ENCODE results near the gene ATXN10. TPM values are rescaled to one million over a fixed set of nuclear protein-coding genes. Genes with fewer than 3 reads are reported as not detected.
A peak's percentile ranks its signal among the peaks of the same experiment; 100 is the strongest.
"Not testable (repeated sequence)": the region's sequence is repeated elsewhere in the genome, so short reads cannot be mapped to it uniquely, and the experiment has no call there.

The ATXN10 gene
- total RNA-seq, 4 donors from 2014 or later = 79.0 to 152 (median 88.3) TPM

DNA sequence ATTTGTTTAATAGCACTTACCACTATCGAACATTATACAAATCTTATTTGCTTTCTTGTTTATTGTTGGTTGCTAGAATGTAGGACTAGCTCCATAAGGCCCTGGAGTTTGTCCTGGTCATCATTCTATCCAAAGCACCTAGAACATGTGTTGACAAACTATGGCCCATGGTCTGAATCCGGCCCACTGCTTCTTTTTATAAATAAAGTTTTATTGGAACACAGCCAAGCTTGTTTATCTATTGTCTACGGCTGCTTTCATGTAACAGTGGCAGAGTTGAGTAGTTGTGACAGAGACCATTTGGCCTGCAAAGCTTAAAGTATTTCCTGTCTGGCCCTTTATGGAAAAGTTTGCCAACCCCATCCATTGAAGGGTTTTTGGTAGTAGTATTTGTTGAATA is 38.8 kb downstream of the ATXN10 start:
- H3K27ac ChIP-seq = no peak overlapping the region
- intact Hi-C loops (cut with DNase I) = no loop called here

GRCh38 chr22:45714390-45714789 is 42.8 kb downstream of the ATXN10 start:
- DNase-seq; H3K9me3 ChIP-seq; H3K4me1 ChIP-seq; H3K27ac ChIP-seq; intact Hi-C loops (cut with DNase I); H3K27me3 ChIP-seq; H3K4me3 ChIP-seq: not testable (repeated sequence)
- peaks cover 0 to 70% (median 0%) of the 10 kb centered on the region in 3 donors for H3K36me3 ChIP-seq
- 90 to 97% methylated on average over 4 of the region's 4 CpGs for WGBS, 2 donors

More for the DNA sequence above, 38.8 kb downstream of the ATXN10 start:
- no peak overlapping the region for H3K4me3 ChIP-seq
- TF ChIP-seq POLR2A (IDR thresholded peaks at IDR 0.05) = no peak
- TF ChIP-seq, protein P1, sequence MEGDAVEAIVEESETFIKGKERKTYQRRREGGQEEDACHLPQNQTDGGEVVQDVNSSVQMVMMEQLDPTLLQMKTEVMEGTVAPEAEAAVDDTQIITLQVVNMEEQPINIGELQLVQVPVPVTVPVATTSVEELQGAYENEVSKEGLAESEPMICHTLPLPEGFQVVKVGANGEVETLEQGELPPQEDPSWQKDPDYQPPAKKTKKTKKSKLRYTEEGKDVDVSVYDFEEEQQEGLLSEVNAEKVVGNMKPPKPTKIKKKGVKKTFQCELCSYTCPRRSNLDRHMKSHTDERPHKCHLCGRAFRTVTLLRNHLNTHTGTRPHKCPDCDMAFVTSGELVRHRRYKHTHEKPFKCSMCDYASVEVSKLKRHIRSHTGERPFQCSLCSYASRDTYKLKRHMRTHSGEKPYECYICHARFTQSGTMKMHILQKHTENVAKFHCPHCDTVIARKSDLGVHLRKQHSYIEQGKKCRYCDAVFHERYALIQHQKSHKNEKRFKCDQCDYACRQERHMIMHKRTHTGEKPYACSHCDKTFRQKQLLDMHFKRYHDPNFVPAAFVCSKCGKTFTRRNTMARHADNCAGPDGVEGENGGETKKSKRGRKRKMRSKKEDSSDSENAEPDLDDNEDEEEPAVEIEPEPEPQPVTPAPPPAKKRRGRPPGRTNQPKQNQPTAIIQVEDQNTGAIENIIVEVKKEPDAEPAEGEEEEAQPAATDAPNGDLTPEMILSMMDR (IDR thresholded peaks at IDR 0.05) = no peak
- no peak for DNase-seq
- H3K36me3 ChIP-seq = peaks cover 0 to 76% (median 0%) of the 10 kb centered on the region in 3 donors
- H3K27me3 ChIP-seq = no peaks in the 10 kb centered on the region
- no peaks in the 10 kb centered on the region for H3K9me3 ChIP-seq
- H3K4me1 ChIP-seq = peaks cover 0 to 11% (median 0%) of the 10 kb centered on the region in 3 donors
- whole genome bisulfite sequencing, 2 donors = 80 to 84% methylated on average over 3 of the region's 3 CpGs

- H3K36me3 ChIP-seq = peaks cover 0 to 77% (median 0%) of the 10 kb centered on the region in 3 donors
- peaks cover 0 to 12% (median 4%) of the 10 kb centered on the region in 3 donors for H3K4me1 ChIP-seq
- TF ChIP-seq POLR2A (IDR thresholded peaks at IDR 0.05) = no peak
- TF ChIP-seq, protein P1 (IDR thresholded peaks at IDR 0.05) = no peak
- H3K4me3 ChIP-seq = no peak overlapping the region
- H3K27ac ChIP-seq = no peak overlapping the region
- H3K27me3 ChIP-seq = no peaks in the 10 kb centered on the region
- intact Hi-C loops (cut with DNase I) = no loop called here
- no peak for DNase-seq
- no peaks in the 10 kb centered on the region for H3K9me3 ChIP-seq
- 82 to 85% methylated on average over 1 of the region's 1 CpG for WGBS, 2 donors
Measured at GRCh38 chr22:45717789-45718188, 46.2 kb downstream of the ATXN10 start.

- H3K4me1 ChIP-seq = peaks cover 0 to 12% (median 4%) of the 10 kb centered on the region in 3 donors
- intact Hi-C loops (cut with DNase I) = no loop called here
- WGBS, 2 donors = 83 to 84% methylated on average over 4 of the region's 4 CpGs
- H3K27me3 ChIP-seq = no peaks in the 10 kb centered on the region
- DNase-seq = no peak
- peaks cover 0 to 72% (median 0%) of the 10 kb centered on the region in 3 donors for H3K36me3 ChIP-seq
- H3K27ac ChIP-seq = no peak overlapping the region
- no peak overlapping the region for H3K4me3 ChIP-seq
- H3K9me3 ChIP-seq = no peaks in the 10 kb centered on the region
- TF ChIP-seq POLR2A (IDR thresholded peaks at IDR 0.05) = no peak
- TF ChIP-seq, protein P1 (IDR thresholded peaks at IDR 0.05) = no peak
Measured at GRCh38 chr22:45718391-45718790, 46.8 kb downstream of the ATXN10 start.

GRCh38 chr22:45720839-45721378 is 49.3 kb downstream of the ATXN10 start:
- no peak for DNase-seq
- Histone ChIP-seq H3K4me1 (peaks cover 0 to 17% (median 4%) of the 10 kb centered on the region in 3 donors), H3K36me3 (peaks cover 0 to 52% (median 0%) of the 10 kb centered on the region in 3 donors), H3K9me3 (no peaks in the 10 kb centered on the region), H3K4me3 (no peak overlapping the region), H3K27ac (peak overlapping the region in 2 of 4 donors; percentile 20 to 59), H3K27me3 (no peaks in the 10 kb centered on the region)
- TF ChIP-seq POLR2A (IDR thresholded peaks at IDR 0.05) = no peak
- TF ChIP-seq, protein P1 (IDR thresholded peaks at IDR 0.05) = no peak
- WGBS, 2 donors = 58 to 67% methylated on average over 5 of the region's 5 CpGs
- intact Hi-C loops (cut with DNase I) = no loop called here

Data from esophagus squamous epithelium (tissue), 5 donors.